ENCODE results near the gene ZFR2.

ZFR2 gene

GRCh38 chr19:3832001-3832400 lies 36.8 kb downstream of the ZFR2 start:
- H3K27me3 ChIP-seq (ENCODE audit: insufficient read depth, low read length) = no peaks in the 10 kb centered on the region
- no peak overlapping the region for H3K27ac ChIP-seq (ENCODE audit: low read length)
- no peaks in the 10 kb centered on the region for H3K4me1 ChIP-seq (ENCODE audit: insufficient read depth, low read length)
- no peaks in the 10 kb centered on the region for H3K36me3 ChIP-seq (ENCODE audit: insufficient read depth, low read depth, low read length)
- no peak overlapping the region for H3K9ac ChIP-seq (ENCODE audit: low read depth, low read length)
- H3K4me3 ChIP-seq (ENCODE audit: low read length) = no peak overlapping the region
- no peaks in the 10 kb centered on the region for H3K9me3 ChIP-seq (ENCODE audit: insufficient read depth, low read depth, low read length)

- Histone ChIP-seq H3K36me3 (ENCODE audit: insufficient read depth, low read depth, low read length) (no peaks in the 10 kb centered on the region), H3K27me3 (ENCODE audit: insufficient read depth, low read length) (no peaks in the 10 kb centered on the region), H3K4me3 (ENCODE audit: low read length) (no peak overlapping the region)
Measured at GRCh38 chr19:3831601-3832000, 37.2 kb downstream of the ZFR2 start.

GRCh38 chr19:3830621-3831589 lies 37.9 kb downstream of the ZFR2 start:
- Histone ChIP-seq H3K36me3 (ENCODE audit: insufficient read depth, low read depth, low read length) (no peaks in the 10 kb centered on the region), H3K27ac (ENCODE audit: low read length) (no peak overlapping the region), H3K4me3 (ENCODE audit: low read length) (no peak overlapping the region), H3K9ac (ENCODE audit: low read depth, low read length) (no peak overlapping the region), H3K4me1 (ENCODE audit: insufficient read depth, low read length) (no peaks in the 10 kb centered on the region), H3K27me3 (ENCODE audit: insufficient read depth, low read length) (no peaks in the 10 kb centered on the region), H3K9me3 (ENCODE audit: insufficient read depth, low read depth, low read length) (no peaks in the 10 kb centered on the region)

More at GRCh38 chr19:3831601-3832000, 37.2 kb downstream of the ZFR2 start:
- no peaks in the 10 kb centered on the region for H3K9me3 ChIP-seq (ENCODE audit: insufficient read depth, low read depth, low read length)
- no peaks in the 10 kb centered on the region for H3K4me1 ChIP-seq (ENCODE audit: insufficient read depth, low read length)
- no peak overlapping the region for H3K9ac ChIP-seq (ENCODE audit: low read depth, low read length)
- no peak overlapping the region for H3K27ac ChIP-seq (ENCODE audit: low read length)

- H3K27me3 ChIP-seq (ENCODE audit: insufficient read depth, low read length) = peaks cover 9% of the 10 kb centered on the region
Measured at GRCh38 chr19:3827306-3827705, 41.5 kb downstream of the ZFR2 start.

GRCh38 chr19:3826163-3826562 lies 42.7 kb downstream of the ZFR2 start:
- no peaks in the 10 kb centered on the region for H3K9me3 ChIP-seq (ENCODE audit: insufficient read depth, low read depth, low read length)

More at GRCh38 chr19:3827306-3827705, 41.5 kb downstream of the ZFR2 start:
- Histone ChIP-seq H3K36me3 (ENCODE audit: insufficient read depth, low read depth, low read length) (no peaks in the 10 kb centered on the region), H3K4me3 (ENCODE audit: low read length) (no peak overlapping the region), H3K4me1 (ENCODE audit: insufficient read depth, low read length) (no peaks in the 10 kb centered on the region), H3K9me3 (ENCODE audit: insufficient read depth, low read depth, low read length) (no peaks in the 10 kb centered on the region), H3K27ac (ENCODE audit: low read length) (no peak overlapping the region), H3K9ac (ENCODE audit: low read depth, low read length) (no peak overlapping the region)

GRCh38 chr19:3825286-3825956 lies 43.4 kb downstream of the ZFR2 start:
- H3K36me3 ChIP-seq (ENCODE audit: insufficient read depth, low read depth, low read length) = no peaks in the 10 kb centered on the region
- H3K27ac ChIP-seq (ENCODE audit: low read length) = no peak overlapping the region
- no peaks in the 10 kb centered on the region for H3K4me1 ChIP-seq (ENCODE audit: insufficient read depth, low read length)
- H3K4me3 ChIP-seq (ENCODE audit: low read length) = no peak overlapping the region
- H3K9ac ChIP-seq (ENCODE audit: low read depth, low read length) = no peak overlapping the region
- H3K9me3 ChIP-seq (ENCODE audit: insufficient read depth, low read depth, low read length) = no peaks in the 10 kb centered on the region
- peaks cover 13% of the 10 kb centered on the region for H3K27me3 ChIP-seq (ENCODE audit: insufficient read depth, low read length)

More at GRCh38 chr19:3826163-3826562, 42.7 kb downstream of the ZFR2 start:
- peaks cover 13% of the 10 kb centered on the region for H3K27me3 ChIP-seq (ENCODE audit: insufficient read depth, low read length)
- no peak overlapping the region for H3K27ac ChIP-seq (ENCODE audit: low read length)
- H3K4me1 ChIP-seq (ENCODE audit: insufficient read depth, low read length) = no peaks in the 10 kb centered on the region
- no peak overlapping the region for H3K9ac ChIP-seq (ENCODE audit: low read depth, low read length)
- H3K4me3 ChIP-seq (ENCODE audit: low read length) = no peak overlapping the region
- no peaks in the 10 kb centered on the region for H3K36me3 ChIP-seq (ENCODE audit: insufficient read depth, low read depth, low read length)

- no peaks in the 10 kb centered on the region for H3K36me3 ChIP-seq (ENCODE audit: insufficient read depth, low read depth, low read length)
- H3K9me3 ChIP-seq (ENCODE audit: insufficient read depth, low read depth, low read length) = no peaks in the 10 kb centered on the region
- H3K27me3 ChIP-seq (ENCODE audit: insufficient read depth, low read length) = peaks cover 13% of the 10 kb centered on the region
- H3K4me1 ChIP-seq (ENCODE audit: insufficient read depth, low read length) = no peaks in the 10 kb centered on the region
- no peak overlapping the region for H3K27ac ChIP-seq (ENCODE audit: low read length)
- H3K9ac ChIP-seq (ENCODE audit: low read depth, low read length) = no peak overlapping the region
- H3K4me3 ChIP-seq (ENCODE audit: low read length) = no peak overlapping the region
Measured at GRCh38 chr19:3823350-3823713, 45.5 kb downstream of the ZFR2 start.

GRCh38 chr19:3822683-3823349 lies 46.0 kb downstream of the ZFR2 start:
- Histone ChIP-seq H3K9ac (ENCODE audit: low read depth, low read length) (no peak overlapping the region), H3K9me3 (ENCODE audit: insufficient read depth, low read depth, low read length) (no peaks in the 10 kb centered on the region), H3K4me1 (ENCODE audit: insufficient read depth, low read length) (no peaks in the 10 kb centered on the region), H3K27me3 (ENCODE audit: insufficient read depth, low read length) (peaks cover 13% of the 10 kb centered on the region), H3K36me3 (ENCODE audit: insufficient read depth, low read depth, low read length) (no peaks in the 10 kb centered on the region), H3K27ac (ENCODE audit: low read length) (no peak overlapping the region), H3K4me3 (ENCODE audit: low read length) (no peak overlapping the region)

GRCh38 chr19:3821857-3822364 lies 46.9 kb downstream of the ZFR2 start:
- Histone ChIP-seq H3K4me3 (ENCODE audit: low read length) (no peak overlapping the region), H3K9me3 (ENCODE audit: insufficient read depth, low read depth, low read length) (no peaks in the 10 kb centered on the region), H3K36me3 (ENCODE audit: insufficient read depth, low read depth, low read length) (no peaks in the 10 kb centered on the region), H3K9ac (ENCODE audit: low read depth, low read length) (no peak overlapping the region), H3K27me3 (ENCODE audit: insufficient read depth, low read length) (peaks cover 13% of the 10 kb centered on the region), H3K4me1 (ENCODE audit: insufficient read depth, low read length) (no peaks in the 10 kb centered on the region), H3K27ac (ENCODE audit: low read length) (no peak overlapping the region)

GRCh38 chr19:3821156-3821555 lies 47.7 kb downstream of the ZFR2 start:
- H3K9ac ChIP-seq (ENCODE audit: low read depth, low read length) = no peak overlapping the region
- no peaks in the 10 kb centered on the region for H3K4me1 ChIP-seq (ENCODE audit: insufficient read depth, low read length)
- H3K27ac ChIP-seq (ENCODE audit: low read length) = no peak overlapping the region
- H3K4me3 ChIP-seq (ENCODE audit: low read length) = no peak overlapping the region
- H3K27me3 ChIP-seq (ENCODE audit: insufficient read depth, low read length) = peaks cover 13% of the 10 kb centered on the region
- H3K9me3 ChIP-seq (ENCODE audit: insufficient read depth, low read depth, low read length) = no peaks in the 10 kb centered on the region
- no peaks in the 10 kb centered on the region for H3K36me3 ChIP-seq (ENCODE audit: insufficient read depth, low read depth, low read length)

GRCh38 chr19:3819989-3820388 lies 48.8 kb downstream of the ZFR2 start:
- Histone ChIP-seq H3K27ac (ENCODE audit: low read length) (no peak overlapping the region), H3K4me3 (ENCODE audit: low read length) (no peak overlapping the region), H3K9me3 (ENCODE audit: insufficient read depth, low read depth, low read length) (no peaks in the 10 kb centered on the region), H3K27me3 (ENCODE audit: insufficient read depth, low read length) (peaks cover 13% of the 10 kb centered on the region), H3K36me3 (ENCODE audit: insufficient read depth, low read depth, low read length) (no peaks in the 10 kb centered on the region), H3K9ac (ENCODE audit: low read depth, low read length) (no peak overlapping the region), H3K4me1 (ENCODE audit: insufficient read depth, low read length) (no peaks in the 10 kb centered on the region)
